MM.1S (cell line): Measurements from ENCODE around the gene CNOT4.

Experiments used
- DNase-seq: peaks from one replicate; pipeline ENCODE4 v3.0.0-alpha.2; 2015
- H2AFZ ChIP-seq: fragments of 300-600 bp; sonication (generic); 2 replicates; pipeline ENCODE4 v1.6.0; 2016; ENCODE audit warnings: antibody characterized with exemption, low read length
- H3F3A ChIP-seq: fragments of 300-600 bp; sonication (generic); 2 replicates; pipeline ENCODE4 v1.6.1; 2016; ENCODE audit warnings: mild to moderate bottlenecking, antibody characterized with exemption, low read length, moderate library complexity, mixed read lengths; ENCODE audit not compliant: insufficient read depth
- H3K27ac ChIP-seq: fragments of 300-600 bp; sonication (generic); 2 replicates; pipeline ENCODE4 v1.5.1; 2016; ENCODE audit warnings: mild to moderate bottlenecking, low read length
- H3K27me3 ChIP-seq: fragments of 300-600 bp; sonication (generic); replicated peaks from 2 replicates; pipeline ENCODE4 v1.6.0; 2016; ENCODE audit warnings: low read length; ENCODE audit not compliant: insufficient read depth
- H3K36me3 ChIP-seq: fragments of 300-600 bp; sonication (generic); replicated peaks from 2 replicates; pipeline ENCODE4 v1.6.1; 2016; ENCODE audit warnings: mild to moderate bottlenecking, low read length, mixed read lengths; ENCODE audit not compliant: insufficient read depth
- H3K4me1 ChIP-seq: fragments of 300-600 bp; sonication (generic); 2 replicates; pipeline ENCODE4 v1.6.1; 2016; ENCODE audit warnings: low read length, mixed read lengths
- H3K4me2 ChIP-seq: fragments of 300-600 bp; sonication (generic); 2 replicates; pipeline ENCODE4 v1.6.0; 2016; ENCODE audit warnings: low read depth, low read length
- H3K4me3 ChIP-seq: fragments of 300-600 bp; sonication (generic); 2 replicates; pipeline ENCODE4 v1.5.1; 2016; ENCODE audit warnings: low read length, mixed read lengths
- H3K79me2 ChIP-seq: fragments of 300-600 bp; sonication (generic); 2 replicates; pipeline ENCODE4 v1.6.1; 2016; ENCODE audit warnings: mixed run types, low read length, mixed read lengths
- H3K9ac ChIP-seq: fragments of 300-600 bp; sonication (generic); 2 replicates; pipeline ENCODE4 v1.6.1; 2016; ENCODE audit warnings: low read length, mixed read lengths
- H3K9me2 ChIP-seq: fragments of 300-600 bp; sonication (generic); replicated peaks from 2 replicates; pipeline ENCODE4 v1.6.1; 2016; ENCODE audit warnings: mild to moderate bottlenecking, low read length, mixed read lengths; ENCODE audit not compliant: insufficient read depth
- H3K9me3 ChIP-seq: fragments of 300-600 bp; sonication (generic); replicated peaks from 2 replicates; pipeline ENCODE4 v1.6.1; 2016; ENCODE audit warnings: mild to moderate bottlenecking, low read length, mixed read lengths; ENCODE audit not compliant: insufficient read depth
- H4K20me1 ChIP-seq: fragments of 300-600 bp; sonication (generic); 2 replicates; pipeline ENCODE4 v1.6.1; 2016; ENCODE audit warnings: mild to moderate bottlenecking, low read length, moderate library complexity, mixed read lengths; ENCODE audit not compliant: insufficient read depth
- EZH2 ChIP-seq: fragments of 300-600 bp; sonication (generic); optimal IDR thresholded peaks from 2 replicates; pipeline ENCODE3; 2017; ENCODE audit warnings: low read depth, mild to moderate bottlenecking, antibody characterized with exemption, low read length, mixed read lengths
- EZH2phosphoT487 ChIP-seq: fragments of 300-600 bp; sonication (generic); IDR thresholded peaks from 2 replicates; pipeline ENCODE4 v1.6.1; 2018; ENCODE audit warnings: antibody characterized with exemption, low read length
- TF ChIP-seq, protein P1 (sequence below): fragments of 300-600 bp; sonication (generic); IDR thresholded peaks from 2 replicates; pipeline ENCODE4 v1.5.1; 2016; ENCODE audit warnings: antibody characterized with exemption, low read length, mixed read lengths

Gene CNOT4

DNA sequence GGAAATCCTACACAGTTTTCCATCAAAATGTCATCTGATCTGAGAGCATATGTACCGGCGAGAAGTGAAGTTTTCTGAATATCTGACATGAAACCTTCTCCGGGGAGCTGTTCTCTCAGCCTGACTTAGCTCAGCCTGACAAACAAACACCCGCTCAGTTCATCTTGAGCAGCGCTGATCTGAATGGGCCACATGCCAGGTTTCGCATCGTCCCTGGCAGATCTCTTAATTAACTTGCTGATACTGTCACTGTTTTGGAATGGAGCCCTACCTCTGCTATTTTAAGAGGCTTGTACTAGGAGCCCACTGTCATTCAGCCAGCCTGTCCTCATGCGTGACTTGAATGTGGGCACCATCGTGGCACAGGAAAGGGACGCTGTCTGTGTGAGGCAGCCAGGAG is 167.0 kb downstream of the CNOT4 start:
- no peaks in the 10 kb centered on the region for H4K20me1 ChIP-seq
- H3K36me3 ChIP-seq: no peaks in the 10 kb centered on the region
- H3K4me1 ChIP-seq: no peaks in the 10 kb centered on the region
- H3K27ac ChIP-seq: no peak overlapping the region
- TF ChIP-seq, protein P1, sequence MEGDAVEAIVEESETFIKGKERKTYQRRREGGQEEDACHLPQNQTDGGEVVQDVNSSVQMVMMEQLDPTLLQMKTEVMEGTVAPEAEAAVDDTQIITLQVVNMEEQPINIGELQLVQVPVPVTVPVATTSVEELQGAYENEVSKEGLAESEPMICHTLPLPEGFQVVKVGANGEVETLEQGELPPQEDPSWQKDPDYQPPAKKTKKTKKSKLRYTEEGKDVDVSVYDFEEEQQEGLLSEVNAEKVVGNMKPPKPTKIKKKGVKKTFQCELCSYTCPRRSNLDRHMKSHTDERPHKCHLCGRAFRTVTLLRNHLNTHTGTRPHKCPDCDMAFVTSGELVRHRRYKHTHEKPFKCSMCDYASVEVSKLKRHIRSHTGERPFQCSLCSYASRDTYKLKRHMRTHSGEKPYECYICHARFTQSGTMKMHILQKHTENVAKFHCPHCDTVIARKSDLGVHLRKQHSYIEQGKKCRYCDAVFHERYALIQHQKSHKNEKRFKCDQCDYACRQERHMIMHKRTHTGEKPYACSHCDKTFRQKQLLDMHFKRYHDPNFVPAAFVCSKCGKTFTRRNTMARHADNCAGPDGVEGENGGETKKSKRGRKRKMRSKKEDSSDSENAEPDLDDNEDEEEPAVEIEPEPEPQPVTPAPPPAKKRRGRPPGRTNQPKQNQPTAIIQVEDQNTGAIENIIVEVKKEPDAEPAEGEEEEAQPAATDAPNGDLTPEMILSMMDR: no peak
- TF ChIP-seq EZH2phosphoT487 (no peak), EZH2 (no peak)
- H3K9me3 ChIP-seq: no peaks in the 10 kb centered on the region
- H3K79me2 ChIP-seq: no peaks in the 10 kb centered on the region
- H3K4me2 ChIP-seq: no peak overlapping the region
- no peaks in the 10 kb centered on the region for H3F3A ChIP-seq
- H3K27me3 ChIP-seq: no peaks in the 10 kb centered on the region
- DNase-seq: no peak
- no peak overlapping the region for H3K4me3 ChIP-seq
- H2AFZ ChIP-seq: no peak overlapping the region
- H3K9me2 ChIP-seq: no peaks in the 10 kb centered on the region
- H3K9ac ChIP-seq: no peak overlapping the region

- H3K4me3 ChIP-seq: no peak overlapping the region
- H3K9me3 ChIP-seq: no peaks in the 10 kb centered on the region
- H3K4me1 ChIP-seq: no peaks in the 10 kb centered on the region
- H3K79me2 ChIP-seq: no peaks in the 10 kb centered on the region
- DNase-seq: no peak
- H3K4me2 ChIP-seq: no peak overlapping the region
- TF ChIP-seq EZH2 (no peak), EZH2phosphoT487 (no peak)
- TF ChIP-seq, protein P1: no peak
- H3F3A ChIP-seq: no peaks in the 10 kb centered on the region
- no peaks in the 10 kb centered on the region for H4K20me1 ChIP-seq
- H3K27me3 ChIP-seq: no peaks in the 10 kb centered on the region
- H3K27ac ChIP-seq: no peak overlapping the region
- no peaks in the 10 kb centered on the region for H3K9me2 ChIP-seq
- no peak overlapping the region for H3K9ac ChIP-seq
- H3K36me3 ChIP-seq: no peaks in the 10 kb centered on the region
- H2AFZ ChIP-seq: no peak overlapping the region
Measured at GRCh38 chr7:135341049-135341448, 168.9 kb downstream of the CNOT4 start.

- Histone ChIP-seq H3K9me3 (no peaks in the 10 kb centered on the region), H3K4me2 (no peak overlapping the region), H3K4me1 (no peaks in the 10 kb centered on the region), H2AFZ (no peak overlapping the region), H3K27me3 (no peaks in the 10 kb centered on the region), H3K9me2 (no peaks in the 10 kb centered on the region), H3K36me3 (no peaks in the 10 kb centered on the region), H3K27ac (no peak overlapping the region), H4K20me1 (no peaks in the 10 kb centered on the region), H3K9ac (no peak overlapping the region), H3K4me3 (no peak overlapping the region), H3F3A (no peaks in the 10 kb centered on the region), H3K79me2 (no peaks in the 10 kb centered on the region)
- no peak for TF ChIP-seq EZH2phosphoT487
- no peak for TF ChIP-seq EZH2
- TF ChIP-seq, protein P1: no peak
- DNase-seq: no peak
Measured at GRCh38 chr7:135337977-135338550, 171.8 kb downstream of the CNOT4 start.
